K562 (cell line): ENCODE measurements around the gene DNAJC17. TPM values are rescaled to one million over a fixed set of nuclear protein-coding genes. Genes with fewer than 3 reads are reported as not detected.

Experiments used
- CHD1 ChIP-seq: fragments of 200-600 bp; sonication (generic); IDR thresholded peaks from one replicate; pipeline ENCODE4 v1.6.1; 2012; ENCODE audit warnings: mild to moderate bottlenecking, moderate library complexity, low read length, inconsistent platforms
- PYGO2 ChIP-seq: fragments of 450-650 bp; IDR thresholded peaks from 2 replicates; pipeline ENCODE4 v1.6.1; 2016; ENCODE audit warnings: mild to moderate bottlenecking, missing genetic modification characterization, moderate library complexity, missing compliant biosample characterization
- ZNF384 ChIP-seq: IDR thresholded peaks from 2 replicates; pipeline ENCODE4 v1.6.1; 2012; ENCODE audit warnings: low read depth, low read length, improper control_type of control experiment
- ZNF707 ChIP-seq: fragments of 250-450 bp; sonication (Bioruptor Pico); conservative IDR thresholded peaks from 2 replicates; pipeline ENCODE4 v1.8.0; 2022; ENCODE audit warnings: inconsistent platforms, mild to moderate bottlenecking, moderate library complexity
- ZNF79 ChIP-seq: fragments of 250-450 bp; sonication (Bioruptor Pico); IDR thresholded peaks from 2 replicates; pipeline ENCODE4 v1.4.0; 2020; ENCODE audit warnings: low read depth, mild to moderate bottlenecking, moderate library complexity
- polyA plus RNA-seq, 8 experiments: library from polyadenylated mRNA; depleted of rRNA in 4 of 8; stranded (reverse) in 5 of 8; unstranded in 3 of 8; fragments of >200 nt; fragmentation: Nextera tagmentation in 2 of 8; fragmentation: Illumina TruSeq in 1 of 8; extraction: Ambion mirVana in 2 of 8; extraction: Trizol in 1 of 8; gene quantifications; 2 replicates each; pipeline versions ENCODE4 v1.2.1 to v1.2.3, GENCODE V29; 2011 to 2014; ENCODE audit warnings: inconsistent platforms in 1 of 8, missing spikeins in 1 of 8
- total RNA-seq, 7 experiments: library from RNA; depleted of rRNA in 6 of 7; stranded (reverse); fragments of >200 nt in 6 of 7; fragmentation: Illumina TruSeq in 2 of 7; extraction: Trizol in 2 of 7; gene quantifications; 2 replicates each; pipeline versions ENCODE4 v1.2.1 to v1.2.3, GENCODE V29; 2011 to 2021; ENCODE audit warnings: low replicate concordance in 1 of 7
- TF ChIP-seq, protein P1 (sequence below): fragments of 450-650 bp; IDR thresholded peaks from 2 replicates; pipeline ENCODE4 v1.6.1; 2016; ENCODE audit warnings: mild to moderate bottlenecking, moderate library complexity
- TF ChIP-seq, protein P2 (sequence below), 2 experiments: IDR thresholded peaks; 2 replicates each; pipeline ENCODE4 v1.6.1; 2012; ENCODE audit warnings: improper control_type of control experiment in 2 of 2, low read depth in 2 of 2, low read length in 2 of 2, borderline replicate concordance in 1 of 2

DNAJC17 gene
- total and polyA plus RNA-seq, 9 of the 15 experiments (the other 6 are each of a cell fraction or from before 2014, with no cell fraction given): 2.4 to 79.4 (median 44.2) TPM

DNA sequence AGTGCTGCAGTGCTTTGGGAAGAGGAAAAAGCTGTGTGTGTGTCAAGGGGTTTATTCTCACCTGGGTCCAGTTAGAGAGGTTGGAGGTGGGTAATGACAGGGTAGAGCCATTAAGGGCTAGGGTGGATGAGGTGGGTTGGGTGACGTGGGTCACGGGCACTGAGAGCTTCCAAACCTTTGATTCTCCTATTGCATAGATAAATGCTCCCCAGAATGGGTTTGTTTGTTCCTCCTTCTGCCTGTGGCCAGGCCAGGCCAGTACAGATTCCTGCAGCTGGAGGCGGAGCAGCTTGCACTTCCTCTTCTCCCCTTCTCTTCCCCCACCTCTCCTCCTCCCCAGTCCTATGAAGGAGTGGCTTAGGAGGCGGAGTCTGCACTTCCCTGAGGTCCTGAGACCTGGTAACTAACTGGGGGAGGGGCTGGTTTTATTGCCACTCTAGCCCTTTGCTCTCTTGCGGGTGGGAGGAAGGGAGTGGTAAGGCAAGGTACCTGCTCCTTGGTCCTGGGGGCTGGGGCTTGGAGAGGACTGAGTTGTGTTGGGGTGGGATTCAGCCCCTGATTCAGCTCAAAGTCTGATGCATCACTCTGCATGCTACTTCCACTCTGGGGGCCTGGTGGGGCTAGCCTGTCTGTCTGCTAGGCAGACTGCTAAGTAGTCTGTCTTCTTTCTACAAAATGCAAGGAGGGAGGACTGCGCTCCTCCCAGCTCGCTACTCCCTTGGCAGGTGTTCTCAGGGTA lies 40.1 kb upstream of the DNAJC17 start (continued):
- TF ChIP-seq, protein P1, sequence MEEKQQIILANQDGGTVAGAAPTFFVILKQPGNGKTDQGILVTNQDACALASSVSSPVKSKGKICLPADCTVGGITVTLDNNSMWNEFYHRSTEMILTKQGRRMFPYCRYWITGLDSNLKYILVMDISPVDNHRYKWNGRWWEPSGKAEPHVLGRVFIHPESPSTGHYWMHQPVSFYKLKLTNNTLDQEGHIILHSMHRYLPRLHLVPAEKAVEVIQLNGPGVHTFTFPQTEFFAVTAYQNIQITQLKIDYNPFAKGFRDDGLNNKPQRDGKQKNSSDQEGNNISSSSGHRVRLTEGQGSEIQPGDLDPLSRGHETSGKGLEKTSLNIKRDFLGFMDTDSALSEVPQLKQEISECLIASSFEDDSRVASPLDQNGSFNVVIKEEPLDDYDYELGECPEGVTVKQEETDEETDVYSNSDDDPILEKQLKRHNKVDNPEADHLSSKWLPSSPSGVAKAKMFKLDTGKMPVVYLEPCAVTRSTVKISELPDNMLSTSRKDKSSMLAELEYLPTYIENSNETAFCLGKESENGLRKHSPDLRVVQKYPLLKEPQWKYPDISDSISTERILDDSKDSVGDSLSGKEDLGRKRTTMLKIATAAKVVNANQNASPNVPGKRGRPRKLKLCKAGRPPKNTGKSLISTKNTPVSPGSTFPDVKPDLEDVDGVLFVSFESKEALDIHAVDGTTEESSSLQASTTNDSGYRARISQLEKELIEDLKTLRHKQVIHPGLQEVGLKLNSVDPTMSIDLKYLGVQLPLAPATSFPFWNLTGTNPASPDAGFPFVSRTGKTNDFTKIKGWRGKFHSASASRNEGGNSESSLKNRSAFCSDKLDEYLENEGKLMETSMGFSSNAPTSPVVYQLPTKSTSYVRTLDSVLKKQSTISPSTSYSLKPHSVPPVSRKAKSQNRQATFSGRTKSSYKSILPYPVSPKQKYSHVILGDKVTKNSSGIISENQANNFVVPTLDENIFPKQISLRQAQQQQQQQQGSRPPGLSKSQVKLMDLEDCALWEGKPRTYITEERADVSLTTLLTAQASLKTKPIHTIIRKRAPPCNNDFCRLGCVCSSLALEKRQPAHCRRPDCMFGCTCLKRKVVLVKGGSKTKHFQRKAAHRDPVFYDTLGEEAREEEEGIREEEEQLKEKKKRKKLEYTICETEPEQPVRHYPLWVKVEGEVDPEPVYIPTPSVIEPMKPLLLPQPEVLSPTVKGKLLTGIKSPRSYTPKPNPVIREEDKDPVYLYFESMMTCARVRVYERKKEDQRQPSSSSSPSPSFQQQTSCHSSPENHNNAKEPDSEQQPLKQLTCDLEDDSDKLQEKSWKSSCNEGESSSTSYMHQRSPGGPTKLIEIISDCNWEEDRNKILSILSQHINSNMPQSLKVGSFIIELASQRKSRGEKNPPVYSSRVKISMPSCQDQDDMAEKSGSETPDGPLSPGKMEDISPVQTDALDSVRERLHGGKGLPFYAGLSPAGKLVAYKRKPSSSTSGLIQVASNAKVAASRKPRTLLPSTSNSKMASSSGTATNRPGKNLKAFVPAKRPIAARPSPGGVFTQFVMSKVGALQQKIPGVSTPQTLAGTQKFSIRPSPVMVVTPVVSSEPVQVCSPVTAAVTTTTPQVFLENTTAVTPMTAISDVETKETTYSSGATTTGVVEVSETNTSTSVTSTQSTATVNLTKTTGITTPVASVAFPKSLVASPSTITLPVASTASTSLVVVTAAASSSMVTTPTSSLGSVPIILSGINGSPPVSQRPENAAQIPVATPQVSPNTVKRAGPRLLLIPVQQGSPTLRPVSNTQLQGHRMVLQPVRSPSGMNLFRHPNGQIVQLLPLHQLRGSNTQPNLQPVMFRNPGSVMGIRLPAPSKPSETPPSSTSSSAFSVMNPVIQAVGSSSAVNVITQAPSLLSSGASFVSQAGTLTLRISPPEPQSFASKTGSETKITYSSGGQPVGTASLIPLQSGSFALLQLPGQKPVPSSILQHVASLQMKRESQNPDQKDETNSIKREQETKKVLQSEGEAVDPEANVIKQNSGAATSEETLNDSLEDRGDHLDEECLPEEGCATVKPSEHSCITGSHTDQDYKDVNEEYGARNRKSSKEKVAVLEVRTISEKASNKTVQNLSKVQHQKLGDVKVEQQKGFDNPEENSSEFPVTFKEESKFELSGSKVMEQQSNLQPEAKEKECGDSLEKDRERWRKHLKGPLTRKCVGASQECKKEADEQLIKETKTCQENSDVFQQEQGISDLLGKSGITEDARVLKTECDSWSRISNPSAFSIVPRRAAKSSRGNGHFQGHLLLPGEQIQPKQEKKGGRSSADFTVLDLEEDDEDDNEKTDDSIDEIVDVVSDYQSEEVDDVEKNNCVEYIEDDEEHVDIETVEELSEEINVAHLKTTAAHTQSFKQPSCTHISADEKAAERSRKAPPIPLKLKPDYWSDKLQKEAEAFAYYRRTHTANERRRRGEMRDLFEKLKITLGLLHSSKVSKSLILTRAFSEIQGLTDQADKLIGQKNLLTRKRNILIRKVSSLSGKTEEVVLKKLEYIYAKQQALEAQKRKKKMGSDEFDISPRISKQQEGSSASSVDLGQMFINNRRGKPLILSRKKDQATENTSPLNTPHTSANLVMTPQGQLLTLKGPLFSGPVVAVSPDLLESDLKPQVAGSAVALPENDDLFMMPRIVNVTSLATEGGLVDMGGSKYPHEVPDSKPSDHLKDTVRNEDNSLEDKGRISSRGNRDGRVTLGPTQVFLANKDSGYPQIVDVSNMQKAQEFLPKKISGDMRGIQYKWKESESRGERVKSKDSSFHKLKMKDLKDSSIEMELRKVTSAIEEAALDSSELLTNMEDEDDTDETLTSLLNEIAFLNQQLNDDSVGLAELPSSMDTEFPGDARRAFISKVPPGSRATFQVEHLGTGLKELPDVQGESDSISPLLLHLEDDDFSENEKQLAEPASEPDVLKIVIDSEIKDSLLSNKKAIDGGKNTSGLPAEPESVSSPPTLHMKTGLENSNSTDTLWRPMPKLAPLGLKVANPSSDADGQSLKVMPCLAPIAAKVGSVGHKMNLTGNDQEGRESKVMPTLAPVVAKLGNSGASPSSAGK: no peak
- TF ChIP-seq ZNF384 (no peak), ZNF707 (CRISPR knock-in tag) (no peak), ZNF79 (CRISPR knock-in tag) (no peak), CHD1 (no peak), PYGO2 (tag) (no peak)
- TF ChIP-seq, protein P2, sequence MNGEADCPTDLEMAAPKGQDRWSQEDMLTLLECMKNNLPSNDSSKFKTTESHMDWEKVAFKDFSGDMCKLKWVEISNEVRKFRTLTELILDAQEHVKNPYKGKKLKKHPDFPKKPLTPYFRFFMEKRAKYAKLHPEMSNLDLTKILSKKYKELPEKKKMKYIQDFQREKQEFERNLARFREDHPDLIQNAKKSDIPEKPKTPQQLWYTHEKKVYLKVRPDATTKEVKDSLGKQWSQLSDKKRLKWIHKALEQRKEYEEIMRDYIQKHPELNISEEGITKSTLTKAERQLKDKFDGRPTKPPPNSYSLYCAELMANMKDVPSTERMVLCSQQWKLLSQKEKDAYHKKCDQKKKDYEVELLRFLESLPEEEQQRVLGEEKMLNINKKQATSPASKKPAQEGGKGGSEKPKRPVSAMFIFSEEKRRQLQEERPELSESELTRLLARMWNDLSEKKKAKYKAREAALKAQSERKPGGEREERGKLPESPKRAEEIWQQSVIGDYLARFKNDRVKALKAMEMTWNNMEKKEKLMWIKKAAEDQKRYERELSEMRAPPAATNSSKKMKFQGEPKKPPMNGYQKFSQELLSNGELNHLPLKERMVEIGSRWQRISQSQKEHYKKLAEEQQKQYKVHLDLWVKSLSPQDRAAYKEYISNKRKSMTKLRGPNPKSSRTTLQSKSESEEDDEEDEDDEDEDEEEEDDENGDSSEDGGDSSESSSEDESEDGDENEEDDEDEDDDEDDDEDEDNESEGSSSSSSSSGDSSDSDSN (IDR thresholded peaks at IDR 0.05; ENCODE audit: borderline replicate concordance in 1 of 2, low read depth in 2 of 2, low read length in 2 of 2): no peak
